ENCODE measurements around the gene CMKLR1.

Gene CMKLR1

DNA sequence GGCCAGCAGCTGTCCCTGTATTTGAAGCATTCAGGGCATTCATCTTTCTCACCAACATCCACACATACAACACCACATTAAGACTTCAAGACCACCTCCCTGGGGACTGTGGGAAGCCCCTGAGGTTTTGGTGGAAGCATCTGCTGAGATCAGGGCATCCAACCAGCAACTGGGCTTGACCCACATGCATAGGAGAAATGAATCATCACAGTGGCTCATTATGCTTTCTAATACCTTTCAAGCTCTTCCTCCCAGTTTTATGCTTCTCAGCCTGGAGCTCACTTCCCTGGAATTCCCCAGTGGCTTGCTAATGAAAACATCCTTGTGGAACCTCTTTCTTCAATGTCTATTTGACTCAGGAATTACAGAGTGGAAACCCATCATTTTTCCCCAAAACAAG is 21.4 kb upstream of the CMKLR1 start:
- no peak for DNase-seq

DNA sequence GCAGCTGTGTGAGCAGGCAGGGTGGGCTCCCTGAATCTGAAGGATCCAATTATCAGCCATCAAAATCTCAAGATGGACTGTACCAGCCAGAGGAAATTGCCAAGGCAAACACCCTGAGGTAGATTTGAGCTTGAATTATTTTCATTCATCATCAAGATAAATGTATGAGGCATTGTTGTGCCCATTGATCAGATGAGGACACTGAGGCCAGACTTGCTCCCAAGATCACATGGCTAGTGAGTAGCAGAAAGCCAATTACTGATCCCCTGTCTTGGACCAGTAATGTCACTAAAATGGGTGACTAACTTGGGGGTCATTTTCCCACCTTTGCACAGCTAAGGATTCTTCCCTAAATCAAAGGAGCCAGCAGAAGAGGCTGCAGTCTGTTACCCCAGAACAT is 20.9 kb upstream of the CMKLR1 start:
- no peak for DNase-seq

GRCh38 chr12:108358580-108358965 is 19.5 kb upstream of the CMKLR1 start:
- no peak for DNase-seq

DNA sequence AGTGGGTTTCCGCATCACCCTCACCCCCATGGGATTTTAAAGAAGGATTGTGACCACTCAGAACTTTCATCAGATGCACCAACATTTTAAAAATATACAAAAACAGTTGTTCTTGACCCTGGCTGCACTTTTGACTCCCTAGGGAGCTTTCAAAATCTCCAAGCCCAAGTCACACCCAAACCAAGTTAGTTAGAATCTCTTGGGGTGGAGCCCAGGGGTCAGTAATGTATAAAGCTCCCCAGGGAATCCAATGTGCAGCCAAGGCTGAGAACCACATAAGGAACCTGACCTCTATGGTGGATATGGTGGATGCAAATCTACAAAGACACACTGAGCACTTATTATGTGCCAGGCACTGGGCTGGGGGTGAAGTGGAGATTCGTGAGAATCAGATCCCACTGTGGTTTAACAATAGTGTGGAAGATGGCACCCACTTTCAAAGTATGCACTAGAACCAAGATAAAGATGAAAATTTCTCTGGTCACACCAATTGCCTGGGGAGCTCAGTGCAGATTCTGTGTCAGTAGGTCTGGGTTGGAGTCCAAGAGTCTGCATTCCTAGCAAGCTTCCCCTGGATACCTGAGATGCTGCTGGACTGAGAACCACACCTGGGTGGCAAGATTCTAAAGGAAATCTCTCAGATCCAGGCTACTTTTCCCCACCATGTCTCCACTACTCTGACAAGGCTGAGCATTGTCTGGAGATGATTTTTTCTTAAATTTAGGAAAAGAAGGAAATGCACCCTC is 18.9 kb upstream of the CMKLR1 start:
- DNase-seq = no peak

- no peak for DNase-seq
Observed at GRCh38 chr12:108356835-108357806, 18.0 kb upstream of the CMKLR1 start.

DNA sequence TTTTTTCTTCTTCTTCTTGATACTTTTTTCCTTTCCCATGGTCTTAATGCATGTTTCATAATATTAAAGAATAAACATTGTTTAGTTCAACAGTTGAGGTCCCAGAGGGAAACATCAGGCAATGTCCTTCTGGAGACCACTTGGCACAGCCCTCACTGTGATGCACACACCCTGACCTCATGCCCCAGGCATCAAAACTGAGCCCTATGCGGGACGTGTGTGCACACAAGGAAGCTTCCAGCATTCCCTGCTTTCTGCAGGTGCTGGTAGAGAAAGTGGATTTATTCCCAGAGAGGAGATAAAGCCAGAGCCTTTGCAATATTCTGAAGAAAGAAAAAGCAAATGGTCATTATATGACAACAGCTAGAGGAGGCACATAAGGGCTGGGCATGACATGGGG is 16.0 kb upstream of the CMKLR1 start:
- DNase-seq = no peak

GRCh38 chr12:108352591-108352990 is 13.5 kb upstream of the CMKLR1 start:
- DNase-seq = no peak

DNA sequence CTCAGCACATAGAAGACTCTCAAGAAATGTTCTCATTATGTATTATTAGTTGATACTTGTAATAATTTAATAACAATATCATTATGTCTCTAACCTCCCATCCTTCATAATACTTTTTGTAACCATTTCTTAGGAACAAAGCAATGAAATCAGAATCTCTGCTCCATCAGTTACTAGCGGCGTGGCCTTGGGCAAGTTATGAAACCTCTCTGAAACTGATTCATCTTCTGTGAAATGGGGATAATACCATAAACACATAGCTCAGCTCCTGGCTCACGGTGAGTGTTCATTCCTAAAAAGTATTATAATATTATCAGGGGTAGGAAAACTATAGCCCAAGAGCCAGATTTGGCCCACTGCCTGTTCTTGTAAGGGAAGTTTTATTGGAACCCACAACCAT is 11.4 kb upstream of the CMKLR1 start:
- DNase-seq = no peak

- no peak for DNase-seq
Observed at GRCh38 chr12:108349278-108349688, 10.2 kb upstream of the CMKLR1 start.

DNA sequence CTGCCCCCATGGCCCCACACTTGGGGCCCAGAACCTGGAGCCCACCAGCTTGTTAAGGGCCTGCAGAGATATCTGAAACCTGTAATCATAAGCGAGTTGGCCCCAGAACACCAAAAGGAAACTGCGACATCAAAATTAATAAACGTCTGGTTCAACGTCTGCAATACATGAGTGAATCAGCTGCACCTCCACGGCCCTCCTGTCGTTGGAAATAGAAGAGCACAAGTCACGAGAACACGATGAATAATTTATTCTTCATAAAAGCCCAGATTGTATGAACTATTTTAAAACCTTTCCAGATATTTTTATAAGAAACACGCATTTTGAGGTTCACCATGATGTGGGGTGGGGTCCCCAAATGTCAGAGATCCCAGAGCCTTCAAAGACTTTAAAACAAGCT is 9.7 kb upstream of the CMKLR1 start:
- DNase-seq = no peak

DNA sequence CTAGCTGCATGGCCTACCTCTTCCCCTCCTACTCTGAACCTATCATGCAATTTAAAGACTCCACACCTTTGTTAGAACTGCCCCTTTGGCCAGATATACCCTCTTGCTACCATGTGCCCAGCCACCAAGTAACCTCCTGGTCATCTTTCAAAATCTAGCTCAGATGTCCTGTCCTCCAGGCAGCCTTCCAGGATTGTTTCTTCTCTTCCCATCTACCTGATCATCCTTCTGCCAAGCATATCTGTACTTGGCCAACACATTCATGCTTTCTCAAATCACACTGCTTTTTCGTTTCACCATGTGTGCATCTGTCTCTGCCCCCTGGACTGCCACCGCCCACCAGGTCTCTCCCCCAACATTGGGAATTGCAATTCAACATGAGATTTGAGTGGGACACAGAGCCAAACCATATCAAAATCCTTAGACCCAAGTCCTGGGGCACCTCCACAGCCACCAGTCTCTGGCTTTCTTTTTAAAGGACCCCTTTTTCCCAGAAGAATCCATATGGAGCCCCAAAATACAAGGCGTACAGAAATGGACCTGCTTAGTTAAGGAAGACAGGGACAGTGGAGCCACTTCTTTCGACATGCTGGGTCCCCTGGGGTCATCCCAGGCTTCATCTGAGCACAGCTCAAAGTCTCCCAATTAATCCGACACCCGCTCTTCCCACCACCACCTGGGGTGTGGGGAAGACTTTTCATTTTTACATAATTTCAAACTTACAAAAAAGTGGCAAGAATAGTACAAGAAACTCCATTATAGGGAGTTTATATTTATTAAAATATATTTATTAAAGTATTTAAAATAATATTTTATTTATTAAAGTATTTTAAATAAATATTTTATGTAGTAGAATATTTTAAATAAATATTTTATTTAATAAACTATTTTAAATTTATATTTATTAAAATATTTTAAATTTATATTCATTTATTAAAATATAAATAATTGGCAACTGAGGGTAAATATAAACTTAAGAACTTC is 7.9 kb upstream of the CMKLR1 start:
- DNase-seq = no peak

GRCh38 chr12:108345716-108346633 is 6.9 kb upstream of the CMKLR1 start:
- no peak for DNase-seq

DNA sequence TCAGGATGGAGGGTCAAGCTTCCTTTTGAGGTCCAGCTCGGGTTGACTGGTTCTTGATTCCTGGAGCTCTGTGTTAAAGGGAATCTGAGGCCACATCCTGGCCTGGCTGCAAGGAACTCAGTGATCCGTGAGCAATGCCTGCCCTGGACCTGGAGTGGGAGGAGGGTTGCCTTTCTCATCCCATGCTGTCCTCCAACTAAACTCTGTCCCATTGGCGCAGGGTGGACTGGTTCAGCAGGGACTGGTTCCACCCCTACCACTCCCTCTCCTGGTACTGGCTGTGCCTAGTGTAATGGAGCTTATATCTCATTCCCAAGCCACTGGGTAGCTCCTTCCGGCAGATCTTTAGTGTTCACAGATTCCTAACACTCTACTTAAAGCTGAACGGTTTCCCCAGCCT is 3.9 kb upstream of the CMKLR1 start:
- no peak for DNase-seq

GRCh38 chr12:108341854-108342847 is 3.0 kb upstream of the CMKLR1 start:
- no peak for DNase-seq

DNA sequence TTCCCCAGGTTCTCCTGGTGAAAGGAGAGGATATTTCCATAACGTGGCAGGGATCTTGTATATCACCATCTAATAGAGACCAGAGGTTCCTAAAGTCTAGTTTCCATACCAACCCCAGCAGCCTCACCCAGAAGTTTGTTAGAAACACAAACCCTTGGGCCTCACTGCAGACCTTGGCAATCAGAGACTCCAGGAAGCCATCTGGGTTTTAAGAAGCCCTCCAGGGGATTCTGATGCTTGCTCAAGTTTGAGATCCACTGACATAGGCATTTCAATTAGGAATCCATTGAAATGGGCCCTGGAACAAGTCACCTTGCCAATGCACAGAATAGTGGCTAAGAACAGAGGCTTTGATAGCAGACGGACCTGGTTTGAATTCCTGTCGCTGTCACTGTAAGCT is 2.2 kb upstream of the CMKLR1 start:
- no peak for DNase-seq

GRCh38 chr12:108340037-108340436 is 926 bp upstream of the CMKLR1 start:
- no peak for DNase-seq

DNA sequence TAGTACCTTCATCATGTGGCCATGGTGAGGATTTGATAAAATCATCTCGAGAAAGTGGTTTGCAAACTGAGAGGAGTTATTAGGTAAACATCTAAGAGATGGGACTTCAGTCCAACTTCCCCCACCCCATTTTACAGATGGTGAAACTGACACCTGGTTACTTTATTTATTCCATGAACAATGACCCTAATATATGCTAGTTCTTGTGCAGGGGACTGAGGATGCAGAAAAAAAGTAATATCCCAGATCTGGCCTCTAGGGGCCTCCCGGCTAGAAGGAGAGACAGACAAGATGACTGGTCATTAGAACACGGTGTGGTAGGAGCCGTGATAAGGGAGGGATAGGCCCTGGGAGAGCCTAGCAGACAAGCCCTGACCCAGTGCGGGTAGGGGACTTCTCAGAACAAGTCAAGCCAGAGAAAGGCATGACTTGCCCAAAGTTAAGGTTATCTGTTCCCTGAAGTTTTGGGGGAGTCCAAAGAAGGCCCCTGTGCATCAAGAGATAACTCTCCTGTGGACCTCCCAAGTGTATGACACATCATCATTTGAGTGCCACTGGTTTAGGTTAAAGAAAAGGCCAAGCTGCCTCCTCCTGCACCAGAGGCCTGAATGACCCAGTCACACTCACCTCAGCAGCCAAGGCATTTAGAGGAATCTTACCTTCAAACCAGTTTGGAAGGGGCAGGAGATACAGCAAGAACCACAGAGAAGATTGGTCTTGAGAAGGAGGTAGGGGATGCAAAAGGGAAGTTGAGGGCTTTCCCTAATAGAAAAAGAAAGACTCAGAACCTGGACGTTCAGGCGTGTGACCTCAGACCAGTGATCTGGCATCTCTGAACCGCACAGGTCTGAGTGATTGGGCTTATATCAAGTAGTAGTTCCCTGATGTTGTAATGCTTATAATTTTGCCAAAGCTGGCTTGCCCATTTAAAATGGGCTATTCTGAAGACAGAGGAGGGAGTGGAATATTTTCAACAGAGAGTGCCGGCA is 1.6 kb downstream of the CMKLR1 start:
- DNase-seq = no peak

DNA sequence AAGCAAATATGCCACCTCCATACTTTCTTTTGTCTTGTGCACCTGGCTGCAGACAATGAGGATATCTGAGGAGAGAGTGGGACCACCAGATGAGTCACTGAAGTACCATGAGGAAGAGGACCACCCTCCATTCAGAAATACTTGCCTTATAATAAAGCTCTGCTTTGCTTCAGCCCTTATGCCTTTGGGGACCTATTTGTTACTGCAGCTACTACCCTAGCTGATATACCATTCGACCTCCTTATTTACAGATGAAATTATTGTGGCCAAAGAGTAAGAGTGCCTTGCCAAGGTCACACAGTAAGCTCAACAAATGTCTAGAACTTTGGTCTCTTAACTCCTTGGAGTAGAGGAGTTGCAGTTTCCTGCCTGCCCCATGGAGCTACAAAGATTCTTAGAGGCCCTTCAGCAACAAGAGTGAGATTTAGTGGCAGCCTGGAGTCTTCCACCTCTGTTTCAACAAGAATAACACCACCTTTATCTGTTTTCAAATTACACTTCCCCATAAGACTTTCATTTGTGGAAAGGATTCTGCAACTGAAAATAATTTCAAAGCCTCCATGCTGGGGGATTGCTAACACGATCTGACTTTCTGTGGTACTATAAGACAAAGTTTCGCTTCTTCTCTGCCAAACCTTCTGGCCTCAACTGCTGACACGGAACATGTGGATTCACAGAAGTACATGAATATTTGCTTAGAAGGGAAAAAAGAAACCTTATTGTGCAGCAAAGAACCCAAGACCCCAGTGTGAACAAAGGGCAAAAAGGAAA is 3.6 kb downstream of the CMKLR1 start:
- no peak for DNase-seq
